ENCODE measurements around the gene MIOX.

MIOX gene

DNA sequence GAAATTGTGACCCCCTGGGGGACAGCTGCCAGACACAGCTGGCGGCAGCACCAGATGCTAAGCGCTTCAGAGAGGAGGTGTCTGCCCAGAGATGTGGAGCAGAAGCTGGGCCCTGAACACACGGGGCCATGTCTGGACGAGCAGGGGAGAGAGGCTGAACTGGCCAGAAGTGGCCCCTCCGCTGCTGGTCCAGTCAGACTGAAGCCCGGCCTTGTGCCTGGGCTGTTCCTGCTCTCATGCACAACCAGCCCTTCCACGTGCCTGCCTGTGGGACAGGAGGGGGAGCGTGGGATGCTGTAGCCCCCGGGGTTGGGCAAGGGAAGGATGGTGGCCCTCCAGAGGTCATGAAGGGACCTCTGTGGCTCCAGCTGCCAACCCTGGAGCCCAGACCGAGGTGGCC, 3.6 kb upstream of the MIOX start:
- Histone ChIP-seq H3K4me3 (ENCODE audit: insufficient read depth, low read depth, low read length, poor library complexity, severe bottlenecking) (no peak overlapping the region), H3K4me1 (ENCODE audit: control insufficient read depth, insufficient read depth, low read length, poor library complexity, severe bottlenecking) (peaks cover 15% of the 10 kb centered on the region), H3K27ac (ENCODE audit: insufficient read depth, low read length, poor library complexity, severe bottlenecking) (no peak overlapping the region), H3K36me3 (ENCODE audit: control insufficient read depth, insufficient read depth, low read length) (no peaks in the 10 kb centered on the region), H3K9me3 (ENCODE audit: control insufficient read depth, low read length) (no peaks in the 10 kb centered on the region), H3K27me3 (replicated peaks; ENCODE audit: control insufficient read depth, insufficient read depth, low read length, poor library complexity, severe bottlenecking) (no peaks in the 10 kb centered on the region)
- DNase-seq: no peak

DNA sequence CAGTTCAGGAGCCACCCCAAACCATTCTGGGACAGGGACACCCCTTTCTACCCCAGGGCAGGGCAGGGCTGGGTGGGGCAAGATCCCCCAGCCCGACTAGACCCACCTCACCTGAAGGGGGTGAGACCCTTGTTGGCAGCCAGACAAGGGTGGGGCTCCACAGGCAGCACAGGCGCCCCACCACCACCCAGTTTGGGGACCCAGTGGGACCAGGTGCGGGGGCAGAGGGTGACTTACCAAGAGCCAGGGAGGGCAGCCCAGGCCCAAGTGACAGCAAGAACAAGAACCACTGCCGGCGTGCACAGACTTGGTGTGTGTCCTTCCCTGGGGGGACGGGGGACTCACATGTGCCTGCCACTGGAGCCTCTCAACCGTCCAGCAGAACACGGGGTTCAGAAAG, 3.1 kb upstream of the MIOX start:
- Histone ChIP-seq H3K9me3 (ENCODE audit: control insufficient read depth, low read length) (no peaks in the 10 kb centered on the region), H3K4me1 (ENCODE audit: control insufficient read depth, insufficient read depth, low read length, poor library complexity, severe bottlenecking) (peaks cover 15% of the 10 kb centered on the region), H3K27me3 (replicated peaks; ENCODE audit: control insufficient read depth, insufficient read depth, low read length, poor library complexity, severe bottlenecking) (no peaks in the 10 kb centered on the region), H3K36me3 (ENCODE audit: control insufficient read depth, insufficient read depth, low read length) (no peaks in the 10 kb centered on the region), H3K4me3 (ENCODE audit: insufficient read depth, low read depth, low read length, poor library complexity, severe bottlenecking) (no peak overlapping the region), H3K27ac (ENCODE audit: insufficient read depth, low read length, poor library complexity, severe bottlenecking) (no peak overlapping the region)
- no peak for DNase-seq

DNA sequence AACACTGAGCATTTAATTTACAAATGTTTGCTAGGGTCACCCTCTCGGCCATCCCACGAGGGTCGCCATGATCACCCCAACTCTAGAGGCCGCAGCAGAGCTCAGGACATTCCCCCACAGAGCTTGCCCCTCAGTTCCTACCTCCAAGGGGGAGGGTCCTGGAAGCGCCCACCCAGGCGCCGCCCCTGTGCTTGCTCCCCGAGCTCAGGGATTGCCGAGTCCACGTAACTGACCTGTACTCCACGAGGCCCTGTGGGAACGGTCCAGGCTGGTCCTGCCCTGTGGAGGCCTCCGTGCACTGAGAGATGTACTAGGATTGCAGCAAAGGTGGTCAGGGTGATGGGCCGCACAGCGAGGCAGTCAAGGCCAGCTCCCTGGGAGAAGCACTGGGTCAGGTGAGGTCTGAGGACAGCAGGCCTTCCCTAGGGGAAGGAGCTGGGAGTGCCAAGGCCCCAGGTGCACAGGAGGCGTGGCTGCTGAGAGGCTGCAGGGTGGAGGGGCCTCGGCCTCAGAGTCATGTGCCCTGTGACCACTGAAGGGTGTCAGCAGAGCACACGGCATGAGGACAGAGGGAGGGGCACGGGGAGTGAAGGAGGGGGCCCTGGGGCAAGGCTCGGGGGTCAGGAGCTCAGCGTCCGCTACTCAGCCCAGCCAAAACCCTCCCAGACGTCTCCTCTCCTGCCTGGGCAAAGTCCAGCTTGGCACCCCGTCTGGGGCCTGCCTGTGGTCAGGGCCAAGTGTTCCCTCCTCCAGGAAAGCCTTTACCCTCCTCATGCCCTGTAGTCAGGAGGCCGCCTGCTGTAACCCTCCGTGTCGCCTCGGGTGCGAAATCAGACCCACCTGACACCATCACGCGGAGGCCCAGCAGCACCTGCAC, 2.4 kb upstream of the MIOX start:
- H3K27ac ChIP-seq (ENCODE audit: insufficient read depth, low read length, poor library complexity, severe bottlenecking): no peak overlapping the region
- no peaks in the 10 kb centered on the region for H3K9me3 ChIP-seq (ENCODE audit: control insufficient read depth, low read length)
- peaks cover 15% of the 10 kb centered on the region for H3K4me1 ChIP-seq (ENCODE audit: control insufficient read depth, insufficient read depth, low read length, poor library complexity, severe bottlenecking)
- no peaks in the 10 kb centered on the region for H3K27me3 ChIP-seq (replicated peaks; ENCODE audit: control insufficient read depth, insufficient read depth, low read length, poor library complexity, severe bottlenecking)
- H3K4me3 ChIP-seq (ENCODE audit: insufficient read depth, low read depth, low read length, poor library complexity, severe bottlenecking): no peak overlapping the region
- H3K36me3 ChIP-seq (ENCODE audit: control insufficient read depth, insufficient read depth, low read length): no peaks in the 10 kb centered on the region
- DNase-seq: no peak

DNA sequence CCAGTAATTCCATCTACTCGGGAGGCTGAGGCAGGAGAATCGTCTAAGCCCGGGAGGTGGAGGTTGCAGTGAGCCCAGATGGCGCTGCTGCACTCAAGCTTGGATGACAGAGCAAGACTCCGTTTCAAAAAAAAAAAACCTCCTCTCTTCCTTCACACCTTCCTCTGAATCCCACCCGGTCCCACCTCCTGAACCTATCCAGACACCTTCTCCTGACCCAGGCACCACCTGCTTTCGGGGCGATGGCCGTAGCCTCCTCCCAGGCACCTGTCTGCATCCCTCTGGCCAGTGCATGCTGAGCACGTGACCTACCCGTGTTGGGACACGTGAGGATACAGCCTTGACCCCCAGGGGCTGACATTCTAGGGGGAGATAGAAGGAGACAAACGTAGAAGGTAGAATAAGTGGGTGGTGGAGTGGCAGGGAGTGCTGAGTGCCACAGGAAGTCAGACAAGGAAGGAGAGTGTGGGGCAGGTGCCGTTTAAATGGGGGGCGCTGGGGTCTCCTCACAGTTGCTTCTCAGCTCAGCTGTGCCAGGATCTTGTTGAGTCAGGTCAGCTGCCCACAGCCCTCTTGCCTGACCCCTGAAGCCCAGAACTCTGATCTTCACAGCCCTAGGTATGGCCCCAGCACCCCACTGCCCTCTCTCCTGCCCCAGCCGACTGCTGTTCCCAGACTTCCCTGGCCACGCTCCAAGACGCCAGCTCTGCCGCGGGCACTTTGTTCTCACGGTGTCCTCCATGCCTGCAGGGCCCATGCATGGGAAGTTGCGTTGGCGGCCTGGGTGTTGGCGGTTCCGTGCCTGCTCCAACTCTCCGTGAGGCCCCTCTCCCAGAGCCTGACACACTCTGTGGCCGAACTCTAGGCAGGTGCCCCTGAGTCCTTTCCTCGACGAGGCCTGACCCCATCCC, 1.2 kb upstream of the MIOX start:
- Histone ChIP-seq H3K27me3 (replicated peaks; ENCODE audit: control insufficient read depth, insufficient read depth, low read length, poor library complexity, severe bottlenecking) (no peaks in the 10 kb centered on the region), H3K9me3 (ENCODE audit: control insufficient read depth, low read length) (no peaks in the 10 kb centered on the region), H3K36me3 (ENCODE audit: control insufficient read depth, insufficient read depth, low read length) (no peaks in the 10 kb centered on the region), H3K4me1 (ENCODE audit: control insufficient read depth, insufficient read depth, low read length, poor library complexity, severe bottlenecking) (peaks cover 15% of the 10 kb centered on the region), H3K4me3 (ENCODE audit: insufficient read depth, low read depth, low read length, poor library complexity, severe bottlenecking) (no peak overlapping the region), H3K27ac (ENCODE audit: insufficient read depth, low read length, poor library complexity, severe bottlenecking) (no peak overlapping the region)
- DNase-seq: no peak

DNA sequence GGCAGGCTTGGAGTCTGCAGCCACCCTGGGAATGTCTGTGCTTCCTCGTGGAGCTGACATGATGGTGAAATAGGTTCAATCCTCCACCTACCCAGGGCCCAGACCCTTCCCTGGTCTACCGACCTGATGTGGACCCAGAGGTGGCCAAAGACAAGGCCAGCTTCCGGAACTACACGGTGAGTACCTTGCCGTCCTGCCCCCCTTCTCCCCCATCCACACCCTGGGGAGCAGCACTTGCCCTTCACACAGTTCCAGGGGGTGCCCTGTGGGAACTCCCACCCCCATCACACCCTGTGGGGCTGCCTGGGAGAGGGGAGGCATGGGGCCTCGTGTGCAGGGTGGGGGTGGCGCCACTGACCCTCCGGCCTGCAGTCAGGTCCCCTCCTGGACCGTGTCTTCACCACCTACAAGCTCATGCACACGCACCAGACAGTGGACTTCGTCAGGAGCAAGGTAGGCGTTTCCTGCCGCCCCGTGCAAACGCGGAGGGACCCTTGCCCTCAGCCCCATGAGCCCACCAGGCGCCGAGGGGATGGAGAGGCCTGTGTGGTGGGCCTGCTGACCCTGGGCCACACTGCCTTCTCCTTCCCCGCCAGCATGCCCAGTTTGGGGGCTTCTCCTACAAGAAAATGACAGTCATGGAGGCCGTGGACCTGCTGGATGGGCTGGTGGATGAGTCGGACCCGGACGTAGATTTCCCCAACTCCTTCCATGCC, 789 bp downstream of the MIOX start:
- no peaks in the 10 kb centered on the region for H3K9me3 ChIP-seq (ENCODE audit: control insufficient read depth, low read length)
- H3K27me3 ChIP-seq (replicated peaks; ENCODE audit: control insufficient read depth, insufficient read depth, low read length, poor library complexity, severe bottlenecking): no peaks in the 10 kb centered on the region
- peaks cover 6% of the 10 kb centered on the region for H3K4me1 ChIP-seq (ENCODE audit: control insufficient read depth, insufficient read depth, low read length, poor library complexity, severe bottlenecking)
- no peaks in the 10 kb centered on the region for H3K36me3 ChIP-seq (ENCODE audit: control insufficient read depth, insufficient read depth, low read length)
- H3K27ac ChIP-seq (ENCODE audit: insufficient read depth, low read length, poor library complexity, severe bottlenecking): no peak overlapping the region
- no peak overlapping the region for H3K4me3 ChIP-seq (ENCODE audit: insufficient read depth, low read depth, low read length, poor library complexity, severe bottlenecking)
- DNase-seq: no peak

DNA sequence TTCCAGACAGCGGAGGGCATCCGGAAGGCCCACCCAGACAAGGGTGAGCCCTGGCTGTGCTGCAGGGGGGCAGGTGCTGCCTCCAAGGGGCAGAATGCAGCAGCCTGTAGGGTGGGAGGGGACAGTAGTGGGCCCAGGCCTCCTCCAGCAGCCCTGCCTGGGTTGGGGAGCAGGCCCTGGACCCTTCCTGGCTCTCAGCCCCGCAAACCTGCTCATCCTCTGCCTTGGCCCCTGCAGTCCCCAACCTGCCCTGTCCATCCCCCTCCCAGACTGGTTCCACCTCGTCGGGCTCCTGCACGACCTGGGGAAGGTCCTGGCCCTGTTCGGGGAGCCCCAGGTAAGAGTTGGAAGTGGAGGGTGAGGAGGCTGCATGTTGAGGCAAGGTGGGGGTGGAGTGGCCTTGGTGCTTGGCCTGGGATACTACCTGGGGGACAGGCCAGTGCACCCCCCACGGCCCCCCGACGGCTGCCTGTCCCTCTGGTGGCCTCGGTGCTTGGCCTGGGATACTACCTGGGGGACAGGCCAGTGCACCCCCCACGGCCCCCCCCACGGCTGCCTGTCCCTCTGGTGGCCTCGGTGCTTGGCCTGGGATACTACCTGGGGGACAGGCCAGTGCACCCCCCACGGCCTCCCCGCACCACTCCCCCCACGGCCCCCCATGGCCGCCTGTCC, 1.5 kb downstream of the MIOX start:
- H3K27me3 ChIP-seq (replicated peaks; ENCODE audit: control insufficient read depth, insufficient read depth, low read length, poor library complexity, severe bottlenecking): no peaks in the 10 kb centered on the region
- DNase-seq: no peak
- H3K9me3 ChIP-seq (ENCODE audit: control insufficient read depth, low read length): no peaks in the 10 kb centered on the region
- no peak overlapping the region for H3K27ac ChIP-seq (ENCODE audit: insufficient read depth, low read length, poor library complexity, severe bottlenecking)
- H3K36me3 ChIP-seq (ENCODE audit: control insufficient read depth, insufficient read depth, low read length): no peaks in the 10 kb centered on the region
- peaks cover 5% of the 10 kb centered on the region for H3K4me1 ChIP-seq (ENCODE audit: control insufficient read depth, insufficient read depth, low read length, poor library complexity, severe bottlenecking)
- H3K4me3 ChIP-seq (ENCODE audit: insufficient read depth, low read depth, low read length, poor library complexity, severe bottlenecking): no peak overlapping the region

DNA sequence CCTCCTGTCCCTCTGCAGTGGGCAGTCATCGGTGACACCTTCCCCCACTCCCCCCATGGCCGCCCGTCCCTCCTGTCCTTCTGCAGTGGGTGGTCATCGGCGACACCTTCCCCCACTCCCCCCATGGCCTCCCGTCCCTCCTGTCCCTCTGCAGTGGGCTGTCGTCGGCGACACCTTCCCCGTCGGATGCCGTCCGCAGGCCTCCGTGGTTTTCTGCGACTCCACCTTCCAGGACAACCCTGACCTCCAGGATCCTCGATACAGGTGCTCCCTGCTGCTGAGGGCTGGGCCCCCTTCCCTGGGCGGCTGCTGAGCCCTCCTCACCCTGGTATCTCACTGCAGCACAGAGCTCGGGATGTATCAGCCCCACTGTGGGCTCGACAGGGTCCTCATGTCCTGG, 2.2 kb downstream of the MIOX start:
- H3K9me3 ChIP-seq (ENCODE audit: control insufficient read depth, low read length): no peaks in the 10 kb centered on the region

DNA sequence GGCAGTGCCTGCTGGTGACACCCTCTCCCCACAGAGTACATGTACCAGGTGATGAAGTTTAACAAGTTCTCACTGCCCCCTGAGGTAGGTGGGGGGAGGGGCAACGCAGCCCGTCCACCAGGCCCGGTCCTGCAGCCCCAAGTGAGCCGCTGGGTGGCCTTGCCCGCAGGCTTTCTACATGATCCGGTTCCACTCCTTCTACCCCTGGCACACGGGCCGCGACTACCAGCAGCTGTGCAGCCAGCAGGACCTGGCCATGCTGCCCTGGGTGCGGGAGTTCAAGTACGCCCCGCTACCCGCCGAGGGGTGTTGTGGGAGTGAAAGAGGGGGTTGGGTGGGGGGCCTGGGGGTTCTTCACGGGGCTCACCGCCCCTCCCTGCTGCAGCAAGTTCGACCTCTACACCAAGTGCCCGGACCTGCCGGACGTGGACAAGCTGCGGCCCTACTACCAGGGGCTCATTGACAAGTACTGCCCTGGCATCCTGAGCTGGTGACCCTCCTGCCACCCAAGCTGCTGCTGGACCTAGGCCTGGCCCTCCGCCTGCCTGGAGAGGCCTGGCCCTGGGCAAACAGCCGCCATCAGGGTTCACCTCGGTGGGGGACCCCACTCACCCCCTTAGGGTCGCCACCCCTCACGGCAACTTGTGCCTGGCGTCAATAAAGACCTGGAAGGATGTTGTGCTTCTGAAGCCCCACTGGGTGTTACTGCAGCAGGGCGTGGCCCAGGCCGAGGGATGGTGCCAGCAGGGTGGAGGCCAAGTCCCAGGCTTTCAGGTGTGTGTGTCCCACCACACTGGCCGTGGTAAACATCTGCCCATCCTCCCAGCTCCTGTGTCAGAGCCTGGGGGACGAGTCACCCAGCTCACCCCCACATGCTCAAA, 2.9 kb downstream of the MIOX start:
- DNase-seq: no peak
- Histone ChIP-seq H3K27ac (ENCODE audit: insufficient read depth, low read length, poor library complexity, severe bottlenecking) (no peak overlapping the region), H3K4me3 (ENCODE audit: insufficient read depth, low read depth, low read length, poor library complexity, severe bottlenecking) (no peak overlapping the region), H3K4me1 (ENCODE audit: control insufficient read depth, insufficient read depth, low read length, poor library complexity, severe bottlenecking) (peaks cover 5% of the 10 kb centered on the region), H3K36me3 (ENCODE audit: control insufficient read depth, insufficient read depth, low read length) (no peaks in the 10 kb centered on the region), H3K9me3 (ENCODE audit: control insufficient read depth, low read length) (no peaks in the 10 kb centered on the region), H3K27me3 (replicated peaks; ENCODE audit: control insufficient read depth, insufficient read depth, low read length, poor library complexity, severe bottlenecking) (no peaks in the 10 kb centered on the region)

More for the DNA sequence above, 2.2 kb downstream of the MIOX start:
- Histone ChIP-seq H3K27ac (ENCODE audit: insufficient read depth, low read length, poor library complexity, severe bottlenecking) (no peak overlapping the region), H3K36me3 (ENCODE audit: control insufficient read depth, insufficient read depth, low read length) (no peaks in the 10 kb centered on the region), H3K27me3 (replicated peaks; ENCODE audit: control insufficient read depth, insufficient read depth, low read length, poor library complexity, severe bottlenecking) (no peaks in the 10 kb centered on the region), H3K4me3 (ENCODE audit: insufficient read depth, low read depth, low read length, poor library complexity, severe bottlenecking) (no peak overlapping the region), H3K4me1 (ENCODE audit: control insufficient read depth, insufficient read depth, low read length, poor library complexity, severe bottlenecking) (peaks cover 5% of the 10 kb centered on the region)
- DNase-seq: no peak

All from effector memory CD4-positive, alpha-beta T cell (primary cell).